BLaER1 treated with 17β-estradiol and CSF1 and Interleukin-3, amounts not matched to agents 10 nM and 100 nM (cell line): ENCODE data around the gene TNFAIP2.
"Not testable (repeated sequence)": the region's sequence is repeated elsewhere in the genome, so short reads cannot be mapped to it uniquely, and the experiment has no call there.

Source experiments
- H3K27ac ChIP-seq, 11 experiments: shearing (Covaris generic); formaldehyde crosslinking; 2 replicates each; pipeline ENCODE4 v1.8.1; 2022
- H3K27me3 ChIP-seq, 11 experiments: shearing (Covaris generic); formaldehyde crosslinking; 2 replicates each; pipeline ENCODE4 v1.8.1; 2022
- H3K36me3 ChIP-seq, 11 experiments: shearing (Covaris generic); formaldehyde crosslinking; 2 replicates each; pipeline ENCODE4 v1.8.1; 2022
- H3K4me1 ChIP-seq, 10 experiments: shearing (Covaris generic); formaldehyde crosslinking; 2 replicates each; pipeline ENCODE4 v1.8.1; 2022
- H3K4me2 ChIP-seq, 11 experiments: shearing (Covaris generic); formaldehyde crosslinking; 2 replicates each; pipeline ENCODE4 v1.8.1; 2022
- H3K4me3 ChIP-seq, 10 experiments: shearing (Covaris generic); formaldehyde crosslinking; 2 replicates each; pipeline ENCODE4 v1.8.1; 2022
- H3K9ac ChIP-seq, 11 experiments: shearing (Covaris generic); formaldehyde crosslinking; 2 replicates each; pipeline ENCODE4 v1.8.1; 2022
- H3K9me3 ChIP-seq, 11 experiments: shearing (Covaris generic); formaldehyde crosslinking; replicated peaks in 1 of 11; 2 replicates each; pipeline ENCODE4 v1.8.1; 2022
- H4K20me1 ChIP-seq, 11 experiments: shearing (Covaris generic); formaldehyde crosslinking; 2 replicates each; pipeline ENCODE4 v1.8.1; 2022
- Cebpa-rat ChIP-seq, 11 experiments: shearing (Covaris generic); IDR thresholded peaks; 2 replicates each; pipeline ENCODE4 v1.8.1; 2022

TNFAIP2 gene

GRCh38 chr14:103169954-103170353, 46.7 kb downstream of the TNFAIP2 start:
- peaks cover 65 to 78% (median 71%) of the 10 kb centered on the region in 11 experiments for H3K9me3 ChIP-seq
- no peaks in the 10 kb centered on the region for H3K4me1 ChIP-seq
- H3K27me3 ChIP-seq = no peaks in the 10 kb centered on the region
- H3K27ac ChIP-seq = no peak overlapping the region
- no peak overlapping the region for H3K4me2 ChIP-seq
- H3K4me3 ChIP-seq = no peak overlapping the region
- TF ChIP-seq Cebpa-rat (IDR thresholded peaks at IDR 0.05) = no peak
- no peaks in the 10 kb centered on the region for H4K20me1 ChIP-seq
- no peak overlapping the region for H3K9ac ChIP-seq
- H3K36me3 ChIP-seq = peaks cover 0 to 4% (median 0%) of the 10 kb centered on the region in 11 experiments; a peak in 1 of 22 replicates

GRCh38 chr14:103171206-103171605, 47.9 kb downstream of the TNFAIP2 start:
- not testable (repeated sequence) for H3K9ac ChIP-seq, H3K36me3 ChIP-seq, H3K4me3 ChIP-seq, H4K20me1 ChIP-seq, H3K27ac ChIP-seq, H3K4me2 ChIP-seq, H3K27me3 ChIP-seq, H3K4me1 ChIP-seq
- peaks cover 77 to 91% (median 84%) of the 10 kb centered on the region in 11 experiments for H3K9me3 ChIP-seq

- Histone ChIP-seq H3K27ac (no peak overlapping the region), H3K9ac (no peak overlapping the region), H3K4me2 (no peak overlapping the region), H3K4me1 (no peaks in the 10 kb centered on the region), H3K36me3 (peaks cover 0 to 6% (median 0%) of the 10 kb centered on the region in 11 experiments; a peak in 2 of 22 replicates), H3K27me3 (no peaks in the 10 kb centered on the region), H4K20me1 (no peaks in the 10 kb centered on the region), H3K4me3 (no peak overlapping the region), H3K9me3 (peaks cover 77 to 96% (median 87%) of the 10 kb centered on the region in 11 experiments)
- no peak for TF ChIP-seq Cebpa-rat (IDR thresholded peaks at IDR 0.05)
These were observed 49.7 kb downstream of the TNFAIP2 start for GRCh38 chr14:103172921-103173320.

GRCh38 chr14:103173887-103174286, 50.6 kb downstream of the TNFAIP2 start:
- not testable (repeated sequence) for H3K9ac ChIP-seq, H3K4me3 ChIP-seq, H3K4me1 ChIP-seq, H4K20me1 ChIP-seq, H3K27ac ChIP-seq, H3K4me2 ChIP-seq, H3K27me3 ChIP-seq, H3K36me3 ChIP-seq
- peaks cover 70 to 87% (median 79%) of the 10 kb centered on the region in 11 experiments for H3K9me3 ChIP-seq

- not testable (repeated sequence) for H3K9ac ChIP-seq, H4K20me1 ChIP-seq, H3K27me3 ChIP-seq, H3K36me3 ChIP-seq, H3K4me2 ChIP-seq, H3K4me1 ChIP-seq, H3K27ac ChIP-seq, H3K4me3 ChIP-seq
- H3K9me3 ChIP-seq = peaks cover 47 to 64% (median 56%) of the 10 kb centered on the region in 11 experiments
These were observed 52.9 kb downstream of the TNFAIP2 start for GRCh38 chr14:103176176-103176575.

GRCh38 chr14:103177376-103177775, 54.1 kb downstream of the TNFAIP2 start:
- no peaks in the 10 kb centered on the region for H4K20me1 ChIP-seq
- H3K9ac ChIP-seq = no peak overlapping the region
- peaks cover 35 to 52% (median 44%) of the 10 kb centered on the region in 11 experiments for H3K9me3 ChIP-seq
- H3K4me1 ChIP-seq = no peaks in the 10 kb centered on the region
- peaks cover 0 to 6% (median 0%) of the 10 kb centered on the region in 11 experiments; a peak in 1 of 22 replicates for H3K36me3 ChIP-seq
- H3K27ac ChIP-seq = no peak overlapping the region
- no peak overlapping the region for H3K4me3 ChIP-seq
- H3K27me3 ChIP-seq = no peaks in the 10 kb centered on the region
- TF ChIP-seq Cebpa-rat (IDR thresholded peaks at IDR 0.05) = no peak
- H3K4me2 ChIP-seq = no peak overlapping the region

- no peaks in the 10 kb centered on the region for H4K20me1 ChIP-seq
These were observed 55.3 kb downstream of the TNFAIP2 start for GRCh38 chr14:103178521-103178920.

GRCh38 chr14:103179094-103179493, 55.8 kb downstream of the TNFAIP2 start:
- Histone ChIP-seq H3K9me3 (peaks cover 18 to 35% (median 27%) of the 10 kb centered on the region in 11 experiments), H3K4me3 (no peak overlapping the region), H3K27ac (no peak overlapping the region), H3K36me3 (peaks cover 0 to 6% (median 0%) of the 10 kb centered on the region in 11 experiments; a peak in 1 of 22 replicates), H3K4me2 (no peak overlapping the region), H4K20me1 (no peaks in the 10 kb centered on the region), H3K27me3 (no peaks in the 10 kb centered on the region), H3K9ac (no peak overlapping the region), H3K4me1 (no peaks in the 10 kb centered on the region)
- no peak for TF ChIP-seq Cebpa-rat (IDR thresholded peaks at IDR 0.05)

More at GRCh38 chr14:103178521-103178920, 55.3 kb downstream of the TNFAIP2 start:
- Histone ChIP-seq H3K4me1 (no peaks in the 10 kb centered on the region), H3K27ac (no peak overlapping the region), H3K9me3 (peaks cover 23 to 41% (median 33%) of the 10 kb centered on the region in 11 experiments), H3K4me3 (no peak overlapping the region), H3K36me3 (peaks cover 0 to 6% (median 0%) of the 10 kb centered on the region in 11 experiments; a peak in 1 of 22 replicates), H3K9ac (no peak overlapping the region), H3K4me2 (no peak overlapping the region), H3K27me3 (no peaks in the 10 kb centered on the region)
- TF ChIP-seq Cebpa-rat (IDR thresholded peaks at IDR 0.05) = no peak

GRCh38 chr14:103180331-103180730, 57.1 kb downstream of the TNFAIP2 start:
- TF ChIP-seq Cebpa-rat (IDR thresholded peaks at IDR 0.05) = no peak
- Histone ChIP-seq H3K4me1 (no peaks in the 10 kb centered on the region), H3K36me3 (peaks cover 0 to 2% (median 0%) of the 10 kb centered on the region in 11 experiments; a peak in 1 of 22 replicates), H4K20me1 (no peaks in the 10 kb centered on the region), H3K4me3 (no peak overlapping the region), H3K27me3 (no peaks in the 10 kb centered on the region), H3K9ac (no peak overlapping the region), H3K4me2 (no peak overlapping the region), H3K27ac (no peak overlapping the region), H3K9me3 (peaks cover 5 to 23% (median 14%) of the 10 kb centered on the region in 11 experiments)

GRCh38 chr14:103184046-103184445, 60.8 kb downstream of the TNFAIP2 start:
- Histone ChIP-seq H3K9ac (no peak overlapping the region), H3K9me3 (peaks cover 0 to 5% (median 4%) of the 10 kb centered on the region in 11 experiments; a peak in 11 of 22 replicates), H3K27me3 (peaks cover 13 to 21% (median 16%) of the 10 kb centered on the region in 11 experiments), H3K4me1 (no peaks in the 10 kb centered on the region), H3K4me2 (no peak overlapping the region), H3K4me3 (no peak overlapping the region), H3K27ac (no peak overlapping the region), H4K20me1 (no peaks in the 10 kb centered on the region), H3K36me3 (no peaks in the 10 kb centered on the region)
- TF ChIP-seq Cebpa-rat (IDR thresholded peaks at IDR 0.05) = no peak
